GM21381 (cell line): Measurements from ENCODE around the gene GLRA3.
A peak's percentile ranks its signal among the peaks of the same experiment; 100 is the strongest.
"Not testable (repeated sequence)": the region's sequence is repeated elsewhere in the genome, so short reads cannot be mapped to it uniquely, and the experiment has no call there.

Experiments used
- ATAC-seq: cut with Tn5 transposase; IDR thresholded peaks from one replicate; pipeline ENCODE4 v1.9.1; 2021; ENCODE audit warnings: mild to moderate bottlenecking, moderate library complexity; ENCODE audit not compliant: unreplicated experiment

GLRA3 gene

DNA sequence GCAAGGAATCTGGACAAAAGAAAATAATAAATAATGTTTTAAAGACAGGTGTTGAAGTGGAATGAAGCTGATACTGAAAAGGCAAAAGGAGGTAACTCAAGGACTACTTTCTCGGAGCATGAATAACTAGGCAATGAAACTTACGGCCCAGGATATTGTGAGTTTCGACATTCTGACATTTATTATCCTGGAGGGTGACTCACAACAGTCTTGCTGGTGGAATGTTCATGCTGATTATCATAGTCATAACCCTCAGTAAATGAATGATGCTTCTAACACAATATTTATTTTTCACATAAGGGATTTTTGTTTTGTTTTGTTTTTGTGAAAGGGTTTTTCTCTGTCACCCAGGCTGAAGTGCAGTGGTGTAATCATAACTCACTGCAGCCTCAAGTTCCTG lies 159.8 kb downstream of the GLRA3 start:
- no peak for ATAC-seq

GRCh38 chr4:174665799-174666198 lies 163.2 kb downstream of the GLRA3 start:
- ATAC-seq, result no peak

GRCh38 chr4:174663216-174663615 lies 165.8 kb downstream of the GLRA3 start:
- no peak for ATAC-seq

- no peak for ATAC-seq
Measured at GRCh38 chr4:174658246-174658645, 170.8 kb downstream of the GLRA3 start.

DNA sequence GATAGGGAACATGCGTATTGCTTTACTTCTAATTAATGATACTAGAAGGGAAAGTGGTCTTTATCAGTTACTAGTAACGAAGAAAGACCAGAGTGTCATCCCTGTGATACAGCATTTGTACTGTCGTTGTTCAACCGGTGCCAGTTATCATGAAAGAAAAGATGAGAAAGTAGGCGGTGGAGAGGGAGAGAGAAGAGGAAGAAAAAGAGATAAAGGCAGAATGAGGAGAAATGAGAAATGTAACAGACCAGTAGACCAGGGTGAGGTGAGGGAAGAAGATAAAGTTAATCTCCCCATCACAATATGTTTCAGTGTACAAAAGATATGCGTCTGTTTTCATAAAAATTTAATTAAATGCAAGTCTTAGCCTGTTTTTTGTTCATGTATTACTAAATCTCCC lies 171.6 kb downstream of the GLRA3 start:
- ATAC-seq, result no peak

GRCh38 chr4:174654634-174655033 lies 174.4 kb downstream of the GLRA3 start:
- no peak for ATAC-seq

DNA sequence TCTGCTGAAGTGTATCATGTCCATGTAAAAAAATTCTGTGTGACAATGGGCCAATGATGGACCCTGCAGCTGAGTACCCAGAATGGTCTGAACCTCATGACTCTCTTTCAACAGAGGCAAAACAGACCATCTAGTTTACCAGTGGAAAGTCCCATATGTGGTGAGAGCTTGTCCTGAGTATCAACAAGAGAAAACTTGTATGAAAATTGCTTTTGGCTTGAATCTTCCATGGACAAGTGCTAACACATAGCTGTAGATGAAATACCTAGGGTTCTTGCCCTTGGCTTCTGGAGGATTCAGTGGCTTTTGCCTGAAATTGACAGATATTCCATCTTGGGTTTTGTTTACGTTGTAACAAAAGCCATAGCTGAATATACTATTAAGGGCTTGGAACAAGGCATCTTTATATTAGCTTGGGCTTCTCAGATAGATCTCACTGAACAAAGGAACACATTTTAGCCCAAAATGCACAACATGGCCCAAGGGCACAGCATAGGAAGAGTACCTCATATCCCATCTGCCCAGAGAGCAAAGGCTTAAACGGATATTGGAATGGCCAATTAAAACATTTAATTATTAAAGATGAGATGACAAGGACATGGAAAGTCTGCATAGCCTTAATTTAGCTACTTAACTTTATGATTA lies 178.2 kb downstream of the GLRA3 start:
- no peak for ATAC-seq

GRCh38 chr4:174648812-174649211 lies 180.2 kb downstream of the GLRA3 start:
- ATAC-seq, result no peak

DNA sequence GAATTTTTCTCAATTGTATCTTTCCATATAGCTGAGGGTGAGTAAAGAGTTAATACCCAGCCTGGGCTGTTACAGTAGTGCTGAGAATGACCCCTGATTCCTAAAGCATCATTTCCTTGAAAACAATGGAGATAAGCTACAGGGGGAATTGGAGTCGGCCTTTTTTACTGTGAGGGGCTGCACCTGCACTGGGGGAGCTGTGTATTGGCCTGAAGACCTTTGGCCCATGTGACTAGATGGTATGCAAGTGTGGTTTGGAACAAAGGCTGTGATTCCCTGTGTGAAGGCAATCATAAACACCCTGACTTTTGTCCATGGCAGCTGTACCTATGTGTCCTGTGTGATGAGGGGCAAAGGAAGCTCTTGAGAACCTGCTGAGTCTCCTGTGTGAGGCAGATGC lies 182.7 kb downstream of the GLRA3 start:
- ATAC-seq, result no peak

DNA sequence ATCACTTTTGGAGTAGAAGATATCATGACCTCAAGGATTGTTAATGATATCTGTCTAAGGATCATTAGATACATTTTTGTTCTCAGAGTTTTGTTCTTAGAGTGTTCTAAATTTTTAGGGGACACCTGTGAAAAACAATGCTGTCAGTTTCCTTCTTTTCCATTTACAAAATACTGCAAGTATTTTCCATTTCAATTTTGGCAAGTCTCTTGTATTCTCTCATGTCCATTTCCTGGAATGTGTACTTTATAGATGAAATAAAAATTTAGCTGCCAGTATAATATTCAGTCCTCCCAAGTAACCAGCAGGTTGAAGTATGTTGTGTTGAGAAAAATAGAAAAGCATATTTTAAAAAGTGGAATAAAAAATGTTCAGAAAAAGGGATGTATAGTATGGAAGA lies 188.9 kb downstream of the GLRA3 start:
- ATAC-seq, result no peak

- ATAC-seq, result no peak
Measured at GRCh38 chr4:174635732-174636131, 193.3 kb downstream of the GLRA3 start.

- no peak for ATAC-seq
Measured at GRCh38 chr4:174633399-174633798, 195.6 kb downstream of the GLRA3 start.

DNA sequence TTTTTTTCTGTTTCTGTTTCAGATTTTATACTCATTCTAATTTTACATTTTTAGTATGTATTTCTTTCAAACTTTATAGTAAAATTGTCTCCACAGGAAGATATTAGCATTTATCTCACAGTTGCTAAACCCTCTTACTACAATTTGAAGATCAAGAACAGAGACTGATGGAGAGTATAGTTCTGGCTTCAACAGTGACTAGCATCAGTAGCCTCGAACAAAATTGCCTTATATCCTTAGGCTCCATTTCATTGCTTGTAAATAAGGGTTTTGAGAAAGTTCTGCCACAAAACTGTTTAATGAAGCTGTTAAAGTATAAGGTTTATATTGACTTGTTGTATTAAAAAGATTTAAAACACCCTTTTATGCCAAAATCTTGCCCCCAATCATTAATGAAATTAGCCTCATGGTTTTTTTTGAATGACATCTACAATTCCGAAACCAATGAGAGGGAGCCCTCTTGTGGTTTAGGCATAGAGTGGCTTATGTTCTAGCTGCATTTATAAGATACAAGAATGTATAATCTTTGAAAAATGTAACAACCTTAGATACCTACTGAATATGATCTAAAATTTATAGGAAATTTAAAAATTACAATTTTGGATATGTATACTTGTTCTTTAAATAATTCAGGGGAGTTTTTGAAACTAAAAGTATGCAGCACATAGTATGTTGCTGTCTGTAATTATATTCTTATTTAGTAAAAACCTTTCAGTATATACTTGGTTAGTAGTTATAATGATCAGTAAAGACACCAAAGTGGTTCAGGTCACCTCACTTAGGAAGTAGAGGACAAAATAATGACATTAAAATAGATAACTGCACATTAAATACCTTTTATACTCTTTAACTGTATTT lies 196.9 kb downstream of the GLRA3 start:
- ATAC-seq, result peak; percentile 63

DNA sequence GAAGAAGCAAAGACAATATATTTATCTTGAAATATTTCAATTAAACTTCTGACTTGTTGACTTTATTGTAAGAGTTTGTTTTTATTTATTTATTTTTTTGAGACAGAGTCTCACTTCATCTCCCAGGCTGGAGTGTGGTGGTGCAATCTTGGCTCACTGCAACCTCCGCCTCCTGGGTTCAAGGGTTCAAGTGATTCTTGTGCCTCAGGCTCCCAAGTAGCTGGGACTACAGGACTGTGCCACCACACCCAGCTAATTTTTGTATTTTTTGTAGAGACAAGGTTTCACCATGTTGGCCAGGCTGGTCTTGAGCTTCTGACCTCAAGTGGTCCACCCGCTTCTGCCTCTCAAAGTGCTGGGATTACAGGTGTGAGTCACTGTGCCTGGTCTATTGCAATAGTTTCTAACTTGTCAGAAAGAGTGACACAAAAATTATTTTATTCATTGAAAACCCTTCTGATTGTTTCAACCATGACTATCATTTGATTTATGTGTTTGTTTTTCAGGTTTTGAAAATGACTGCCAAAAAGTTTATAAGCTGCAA lies 199.1 kb downstream of the GLRA3 start:
- ATAC-seq, result not testable (repeated sequence)

GRCh38 chr4:174629265-174629664 lies 199.8 kb downstream of the GLRA3 start:
- ATAC-seq, result no peak

DNA sequence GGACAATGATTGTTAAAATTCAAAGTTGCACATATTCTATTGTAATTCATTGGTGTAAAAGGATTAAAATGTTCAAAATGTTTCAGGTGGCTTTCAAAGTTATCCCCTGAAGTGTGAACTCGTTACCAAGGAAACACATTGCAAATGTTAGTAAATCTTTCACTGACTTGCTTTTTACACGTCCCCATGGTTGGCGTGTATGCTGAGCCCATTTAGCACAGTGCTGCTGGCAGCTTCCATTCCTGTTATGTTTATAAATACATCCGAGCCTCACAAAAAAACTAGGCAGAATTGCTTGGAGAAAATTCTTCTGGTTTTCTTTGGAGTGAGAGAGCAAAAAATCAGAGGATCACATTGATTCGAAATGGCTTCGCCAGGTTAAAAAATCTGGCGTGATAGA lies 200.9 kb downstream of the GLRA3 start:
- ATAC-seq, result no peak

GRCh38 chr4:174627473-174627872 lies 201.6 kb downstream of the GLRA3 start:
- ATAC-seq, result no peak

- ATAC-seq, result no peak
Measured at GRCh38 chr4:174626342-174627008, 202.6 kb downstream of the GLRA3 start.

- no peak for ATAC-seq
Measured at GRCh38 chr4:174616661-174617060, 212.4 kb downstream of the GLRA3 start.

- no peak for ATAC-seq
Measured at GRCh38 chr4:174613979-174614378, 215.1 kb downstream of the GLRA3 start.

DNA sequence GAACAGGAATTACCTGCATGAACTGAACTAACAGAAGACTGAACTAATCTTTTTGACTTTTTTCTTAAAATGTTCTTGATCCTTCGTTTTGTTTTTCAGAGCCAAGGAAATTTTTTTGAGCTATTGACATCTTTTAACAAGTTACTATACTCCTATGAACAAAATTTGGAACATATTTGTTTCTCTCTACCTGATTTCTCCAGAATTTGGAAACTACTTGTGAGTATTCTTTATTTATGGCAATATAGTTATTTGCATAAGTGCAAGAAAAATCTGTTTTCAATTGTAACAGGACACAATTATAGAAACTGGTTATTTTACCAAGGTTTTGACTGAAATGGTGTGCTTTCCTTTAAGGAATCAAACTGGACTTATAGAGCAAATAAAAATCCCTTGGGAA lies 217.3 kb downstream of the GLRA3 start:
- ATAC-seq, result no peak

- no peak for ATAC-seq
Measured at GRCh38 chr4:174607792-174608191, 221.3 kb downstream of the GLRA3 start.
